Liver (tissue), 9 donors: ENCODE data around the gene MT1A. TPM values are rescaled to one million over a fixed set of nuclear protein-coding genes. Genes with fewer than 3 reads are reported as not detected.

Experiments used
- DNase-seq: peaks from one replicate; pipeline ENCODE4 v3.0.0-alpha.2; 2017; ENCODE audit warnings: low spot score
- H3K27ac ChIP-seq, 2 donors: one replicate each; pipeline ENCODE4 v1.7.0; 2013; ENCODE audit warnings: inconsistent platforms in 2 of 2, low read length in 2 of 2, control low read depth in 1 of 2, low read depth in 1 of 2, mild to moderate bottlenecking in 1 of 2
- H3K27me3 ChIP-seq, 4 donors: one replicate each; pipeline versions ENCODE4 v1.6.1 to v1.7.0; 2013; ENCODE audit warnings: low read length in 3 of 4, inconsistent platforms in 1 of 4, mild to moderate bottlenecking in 1 of 4, moderate library complexity in 1 of 4; ENCODE audit not compliant: control insufficient read depth in 4 of 4, insufficient read depth in 4 of 4
- H3K36me3 ChIP-seq, 4 donors: one replicate each; pipeline versions ENCODE4 v1.6.1 to v1.7.0; 2013; ENCODE audit warnings: low read length in 3 of 4, mild to moderate bottlenecking in 3 of 4, low read depth in 1 of 4, moderate library complexity in 1 of 4; ENCODE audit not compliant: control insufficient read depth in 4 of 4, insufficient read depth in 3 of 4
- H3K4me1 ChIP-seq, 4 donors: one replicate each; pipeline versions ENCODE4 v1.6.1 to v1.7.0; 2013; ENCODE audit warnings: low read length in 3 of 4, mild to moderate bottlenecking in 3 of 4, moderate library complexity in 1 of 4; ENCODE audit not compliant: control insufficient read depth in 4 of 4, insufficient read depth in 4 of 4
- H3K4me3 ChIP-seq, 3 donors: one replicate each; pipeline versions ENCODE4 v1.6.1 to v1.7.0; 2013; ENCODE audit warnings: low read length in 3 of 3, control low read depth in 1 of 3, low read depth in 1 of 3, mild to moderate bottlenecking in 1 of 3
- H3K9ac ChIP-seq, 2 donors: one replicate each; pipeline ENCODE4 v1.7.0; 2013; ENCODE audit warnings: low read length in 2 of 2, mild to moderate bottlenecking in 2 of 2, moderate library complexity in 2 of 2, control low read depth in 1 of 2, low read depth in 1 of 2
- H3K9me3 ChIP-seq, 4 donors: one replicate each; pipeline versions ENCODE4 v1.6.1 to v1.7.0; 2013; ENCODE audit warnings: low read length in 3 of 4; ENCODE audit not compliant: control insufficient read depth in 4 of 4
- EGR1 ChIP-seq, 2 donors: IDR thresholded peaks; 2 replicates each; pipeline ENCODE4 v1.6.1; 2016 to 2018; ENCODE audit warnings: antibody characterized with exemption in 2 of 2, low read depth in 2 of 2
- FOXA1 ChIP-seq: IDR thresholded peaks from 2 replicates; pipeline ENCODE4 v1.6.1; 2016; ENCODE audit warnings: antibody characterized with exemption
- FOXA2 ChIP-seq: IDR thresholded peaks from 2 replicates; pipeline ENCODE4 v1.6.1; 2016; ENCODE audit warnings: antibody characterized with exemption
- GABPA ChIP-seq, 2 donors: IDR thresholded peaks in 1 of 2; conservative IDR thresholded peaks in 1 of 2; 2 replicates each; pipeline ENCODE4 v1.6.1; 2016; ENCODE audit warnings: antibody characterized with exemption in 2 of 2, mild to moderate bottlenecking in 1 of 2, moderate library complexity in 1 of 2
- HNF4A ChIP-seq, 2 donors: conservative IDR thresholded peaks; 2 replicates each; pipeline ENCODE4 v1.6.1; 2016; ENCODE audit warnings: antibody characterized with exemption in 2 of 2, mild to moderate bottlenecking in 2 of 2
- HNF4G ChIP-seq: IDR thresholded peaks from 2 replicates; pipeline ENCODE4 v1.6.1; 2016; ENCODE audit warnings: antibody characterized with exemption
- JUND ChIP-seq, 2 donors: IDR thresholded peaks; 2 replicates each; pipeline ENCODE4 v1.6.1; 2016; ENCODE audit warnings: antibody characterized with exemption in 2 of 2
- NR2F2 ChIP-seq: IDR thresholded peaks from 2 replicates; pipeline ENCODE4 v1.6.1; 2016; ENCODE audit warnings: antibody characterized with exemption
- RAD21 ChIP-seq, 2 donors: IDR thresholded peaks; 2 replicates each; pipeline ENCODE4 v1.6.1; 2016; ENCODE audit warnings: antibody characterized with exemption in 2 of 2, mild to moderate bottlenecking in 2 of 2
- RXRA ChIP-seq, 2 donors: IDR thresholded peaks; 2 replicates each; pipeline ENCODE4 v1.6.1; 2017 to 2018; ENCODE audit warnings: antibody characterized with exemption in 2 of 2, mild to moderate bottlenecking in 1 of 2
- SP1 ChIP-seq: IDR thresholded peaks from 2 replicates; pipeline ENCODE4 v1.6.1; 2018; ENCODE audit warnings: antibody characterized with exemption, mild to moderate bottlenecking
- YY1 ChIP-seq: IDR thresholded peaks from 2 replicates; pipeline ENCODE4 v1.6.1; 2016; ENCODE audit warnings: antibody characterized with exemption, mild to moderate bottlenecking
- WGBS: extraction: QIAGEN DNeasy Blood & Tissue Kit; methylation state at CpG from one replicate; pipeline ENCODE4 v1.1.7; 2013; 5-methylcytosine and 5-hydroxymethylcytosine counted together
- polyA plus RNA-seq, 2 donors: library from polyadenylated mRNA; stranded (reverse) in 1 of 2; unstranded in 1 of 2; fragments of 200-250 nt in 1 of 2; fragments of >200 nt in 1 of 2; fragmentation: Nextera tagmentation in 1 of 2; extraction: Ambion mirVana in 1 of 2; gene quantifications; one replicate each; pipeline versions ENCODE4 v1.2.1 to v1.2.3, GENCODE V29; 2013 to 2015
- total RNA-seq, 2 donors: library from RNA; depleted of rRNA; stranded (reverse); fragments of >200 nt; gene quantifications; one replicate each; pipeline ENCODE4 v1.2.3, GENCODE V29; 2014
- TF ChIP-seq, protein P1 (sequence below): IDR thresholded peaks from 2 replicates; pipeline ENCODE4 v1.6.1; 2016; ENCODE audit warnings: antibody characterized with exemption
- TF ChIP-seq, protein P2 (sequence below): fragments of 150-350 bp; IDR thresholded peaks from 2 replicates; pipeline ENCODE4 v1.5.1; 2017; ENCODE audit warnings: improper control_type of control experiment, low read depth, low read length; ENCODE audit not compliant: missing input control
- TF ChIP-seq, protein P3 (sequence below): IDR thresholded peaks from 2 replicates; pipeline ENCODE4 v1.6.1; 2016; ENCODE audit warnings: antibody characterized with exemption
- TF ChIP-seq, protein P4 (sequence below): IDR thresholded peaks from 2 replicates; pipeline ENCODE4 v1.6.1; 2016; ENCODE audit warnings: antibody characterized with exemption, mild to moderate bottlenecking
- TF ChIP-seq, protein P5 (sequence below): IDR thresholded peaks from 2 replicates; pipeline ENCODE4 v1.6.1; 2016; ENCODE audit warnings: antibody characterized with exemption
- donor health status: healthy.
- donor health status: healthy.
- donor health status: healthy.
- donor health status: healthy.
- donor health status: healthy.

Gene MT1A
- total and polyA plus RNA-seq, 4 donors, result 10.1 to 511 (median 74.6) TPM

DNA sequence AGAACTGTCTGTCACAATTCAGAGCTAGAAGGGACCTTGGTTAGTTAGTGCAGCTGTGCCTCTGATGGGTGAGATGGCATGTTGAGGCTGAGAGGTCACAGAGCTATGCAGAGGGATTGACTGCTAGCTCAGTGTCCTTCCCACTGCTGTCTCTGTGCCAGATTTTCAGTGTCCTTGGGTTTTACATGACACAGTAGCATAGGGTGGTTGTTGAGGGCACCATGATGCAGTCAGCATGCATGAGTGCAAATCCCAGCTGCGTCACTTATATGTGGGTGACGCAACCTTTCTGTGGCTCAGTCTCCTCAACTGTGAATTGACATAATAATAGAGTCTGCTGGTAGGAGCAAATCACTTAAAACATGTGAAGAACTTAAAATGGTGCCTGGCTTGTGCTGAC lies 2.7 kb downstream of the MT1A start:
- H3K27ac ChIP-seq, result peak overlapping the region in 1 of 2 donors; percentile 22
- no peaks in the 10 kb centered on the region for H3K9me3 ChIP-seq
- H3K27me3 ChIP-seq, result no peaks in the 10 kb centered on the region
- no peak for TF ChIP-seq HNF4G
- TF ChIP-seq, protein P1, sequence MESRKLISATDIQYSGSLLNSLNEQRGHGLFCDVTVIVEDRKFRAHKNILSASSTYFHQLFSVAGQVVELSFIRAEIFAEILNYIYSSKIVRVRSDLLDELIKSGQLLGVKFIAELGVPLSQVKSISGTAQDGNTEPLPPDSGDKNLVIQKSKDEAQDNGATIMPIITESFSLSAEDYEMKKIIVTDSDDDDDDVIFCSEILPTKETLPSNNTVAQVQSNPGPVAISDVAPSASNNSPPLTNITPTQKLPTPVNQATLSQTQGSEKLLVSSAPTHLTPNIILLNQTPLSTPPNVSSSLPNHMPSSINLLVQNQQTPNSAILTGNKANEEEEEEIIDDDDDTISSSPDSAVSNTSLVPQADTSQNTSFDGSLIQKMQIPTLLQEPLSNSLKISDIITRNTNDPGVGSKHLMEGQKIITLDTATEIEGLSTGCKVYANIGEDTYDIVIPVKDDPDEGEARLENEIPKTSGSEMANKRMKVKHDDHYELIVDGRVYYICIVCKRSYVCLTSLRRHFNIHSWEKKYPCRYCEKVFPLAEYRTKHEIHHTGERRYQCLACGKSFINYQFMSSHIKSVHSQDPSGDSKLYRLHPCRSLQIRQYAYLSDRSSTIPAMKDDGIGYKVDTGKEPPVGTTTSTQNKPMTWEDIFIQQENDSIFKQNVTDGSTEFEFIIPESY, result no peak
- TF ChIP-seq JUND (IDR thresholded peaks at IDR 0.05), result no peak
- no peak for TF ChIP-seq EGR1 (IDR thresholded peaks at IDR 0.05; ENCODE audit: low read depth in 2 of 2)
- no peak for TF ChIP-seq SP1
- TF ChIP-seq NR2F2, result no peak
- no peak for TF ChIP-seq RAD21 (IDR thresholded peaks at IDR 0.05)
- no peak for TF ChIP-seq HNF4A (conservative IDR thresholded peaks at IDR 0.05)
- TF ChIP-seq, protein P2, sequence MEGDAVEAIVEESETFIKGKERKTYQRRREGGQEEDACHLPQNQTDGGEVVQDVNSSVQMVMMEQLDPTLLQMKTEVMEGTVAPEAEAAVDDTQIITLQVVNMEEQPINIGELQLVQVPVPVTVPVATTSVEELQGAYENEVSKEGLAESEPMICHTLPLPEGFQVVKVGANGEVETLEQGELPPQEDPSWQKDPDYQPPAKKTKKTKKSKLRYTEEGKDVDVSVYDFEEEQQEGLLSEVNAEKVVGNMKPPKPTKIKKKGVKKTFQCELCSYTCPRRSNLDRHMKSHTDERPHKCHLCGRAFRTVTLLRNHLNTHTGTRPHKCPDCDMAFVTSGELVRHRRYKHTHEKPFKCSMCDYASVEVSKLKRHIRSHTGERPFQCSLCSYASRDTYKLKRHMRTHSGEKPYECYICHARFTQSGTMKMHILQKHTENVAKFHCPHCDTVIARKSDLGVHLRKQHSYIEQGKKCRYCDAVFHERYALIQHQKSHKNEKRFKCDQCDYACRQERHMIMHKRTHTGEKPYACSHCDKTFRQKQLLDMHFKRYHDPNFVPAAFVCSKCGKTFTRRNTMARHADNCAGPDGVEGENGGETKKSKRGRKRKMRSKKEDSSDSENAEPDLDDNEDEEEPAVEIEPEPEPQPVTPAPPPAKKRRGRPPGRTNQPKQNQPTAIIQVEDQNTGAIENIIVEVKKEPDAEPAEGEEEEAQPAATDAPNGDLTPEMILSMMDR, result no peak
- TF ChIP-seq, protein P3, sequence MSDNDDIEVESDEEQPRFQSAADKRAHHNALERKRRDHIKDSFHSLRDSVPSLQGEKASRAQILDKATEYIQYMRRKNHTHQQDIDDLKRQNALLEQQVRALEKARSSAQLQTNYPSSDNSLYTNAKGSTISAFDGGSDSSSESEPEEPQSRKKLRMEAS, result no peak
- no peak for TF ChIP-seq FOXA1
- TF ChIP-seq YY1, result no peak
- no peak for TF ChIP-seq FOXA2
- TF ChIP-seq GABPA (IDR thresholded peaks at IDR 0.05 in 1 of 2, conservative IDR thresholded peaks at IDR 0.05 in 1 of 2), result no peak
- TF ChIP-seq, protein P4, sequence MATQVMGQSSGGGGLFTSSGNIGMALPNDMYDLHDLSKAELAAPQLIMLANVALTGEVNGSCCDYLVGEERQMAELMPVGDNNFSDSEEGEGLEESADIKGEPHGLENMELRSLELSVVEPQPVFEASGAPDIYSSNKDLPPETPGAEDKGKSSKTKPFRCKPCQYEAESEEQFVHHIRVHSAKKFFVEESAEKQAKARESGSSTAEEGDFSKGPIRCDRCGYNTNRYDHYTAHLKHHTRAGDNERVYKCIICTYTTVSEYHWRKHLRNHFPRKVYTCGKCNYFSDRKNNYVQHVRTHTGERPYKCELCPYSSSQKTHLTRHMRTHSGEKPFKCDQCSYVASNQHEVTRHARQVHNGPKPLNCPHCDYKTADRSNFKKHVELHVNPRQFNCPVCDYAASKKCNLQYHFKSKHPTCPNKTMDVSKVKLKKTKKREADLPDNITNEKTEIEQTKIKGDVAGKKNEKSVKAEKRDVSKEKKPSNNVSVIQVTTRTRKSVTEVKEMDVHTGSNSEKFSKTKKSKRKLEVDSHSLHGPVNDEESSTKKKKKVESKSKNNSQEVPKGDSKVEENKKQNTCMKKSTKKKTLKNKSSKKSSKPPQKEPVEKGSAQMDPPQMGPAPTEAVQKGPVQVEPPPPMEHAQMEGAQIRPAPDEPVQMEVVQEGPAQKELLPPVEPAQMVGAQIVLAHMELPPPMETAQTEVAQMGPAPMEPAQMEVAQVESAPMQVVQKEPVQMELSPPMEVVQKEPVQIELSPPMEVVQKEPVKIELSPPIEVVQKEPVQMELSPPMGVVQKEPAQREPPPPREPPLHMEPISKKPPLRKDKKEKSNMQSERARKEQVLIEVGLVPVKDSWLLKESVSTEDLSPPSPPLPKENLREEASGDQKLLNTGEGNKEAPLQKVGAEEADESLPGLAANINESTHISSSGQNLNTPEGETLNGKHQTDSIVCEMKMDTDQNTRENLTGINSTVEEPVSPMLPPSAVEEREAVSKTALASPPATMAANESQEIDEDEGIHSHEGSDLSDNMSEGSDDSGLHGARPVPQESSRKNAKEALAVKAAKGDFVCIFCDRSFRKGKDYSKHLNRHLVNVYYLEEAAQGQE, result no peak
- no peak for TF ChIP-seq RXRA (IDR thresholded peaks at IDR 0.05)
- TF ChIP-seq, protein P5, sequence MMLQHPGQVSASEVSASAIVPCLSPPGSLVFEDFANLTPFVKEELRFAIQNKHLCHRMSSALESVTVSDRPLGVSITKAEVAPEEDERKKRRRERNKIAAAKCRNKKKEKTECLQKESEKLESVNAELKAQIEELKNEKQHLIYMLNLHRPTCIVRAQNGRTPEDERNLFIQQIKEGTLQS, result no peak
- DNase-seq, result no peak
- H3K4me3 ChIP-seq, result no peak overlapping the region
- no peak overlapping the region for H3K9ac ChIP-seq
- WGBS, result 97% methylated on average over 2 of the region's 2 CpGs
- no peaks in the 10 kb centered on the region for H3K36me3 ChIP-seq
- peaks cover 7 to 37% (median 13%) of the 10 kb centered on the region in 4 donors for H3K4me1 ChIP-seq
